ENCODE data around the gene MGLL. TPM values are rescaled to one million over a fixed set of nuclear protein-coding genes. Genes with fewer than 3 reads are reported as not detected.

Gene MGLL
- total and polyA plus RNA-seq, 4 donors, result 67.0 to 182 (median 78.2) TPM

DNA sequence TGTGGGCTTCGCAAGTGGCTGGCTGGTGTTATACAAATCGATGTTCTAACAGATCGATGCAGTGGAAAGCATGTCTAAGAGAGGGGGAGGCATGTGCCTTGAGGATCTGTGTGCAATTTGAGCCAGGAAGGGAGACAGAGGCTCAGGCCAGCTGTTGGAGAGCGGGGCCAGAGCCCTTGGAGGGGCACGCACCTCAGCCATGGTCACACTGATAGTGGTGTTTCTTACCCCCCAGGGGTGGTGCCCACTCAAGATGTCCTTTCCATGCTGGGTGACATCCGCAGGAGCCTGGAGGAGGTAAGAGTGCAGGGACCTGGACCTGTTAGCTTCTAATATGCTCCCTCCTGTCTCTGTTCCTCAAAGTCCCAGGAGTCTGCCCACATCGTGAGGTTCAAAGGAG, 153.4 kb downstream of the MGLL start:
- DNase-seq (no peak), ATAC-seq (ENCODE audit: insufficient read depth, low FRiP score) (no peak)
- Histone ChIP-seq H3K4me1 (ENCODE audit: control insufficient read depth in 5 of 5, insufficient read depth in 5 of 5, low read length in 5 of 5) (peaks cover 0 to 17% (median under 1%) of the 10 kb centered on the region in 5 donors), H3K27ac (ENCODE audit: low read depth in 1 of 2, low read length in 1 of 2) (no peak overlapping the region), H3K9me3 (ENCODE audit: control insufficient read depth in 4 of 4, insufficient read depth in 3 of 4, low read length in 3 of 4) (no peaks in the 10 kb centered on the region), H3K27me3 (ENCODE audit: control insufficient read depth in 3 of 3, insufficient read depth in 3 of 3, low read length in 2 of 3) (no peaks in the 10 kb centered on the region), H3K9ac (ENCODE audit: insufficient read depth in 1 of 2, low read length in 2 of 2) (no peak overlapping the region), H3K36me3 (ENCODE audit: control insufficient read depth in 4 of 4, insufficient read depth in 4 of 4, low read length in 4 of 4) (no peaks in the 10 kb centered on the region), H3K4me3 (no peak overlapping the region)
- TF ChIP-seq, protein P1, sequence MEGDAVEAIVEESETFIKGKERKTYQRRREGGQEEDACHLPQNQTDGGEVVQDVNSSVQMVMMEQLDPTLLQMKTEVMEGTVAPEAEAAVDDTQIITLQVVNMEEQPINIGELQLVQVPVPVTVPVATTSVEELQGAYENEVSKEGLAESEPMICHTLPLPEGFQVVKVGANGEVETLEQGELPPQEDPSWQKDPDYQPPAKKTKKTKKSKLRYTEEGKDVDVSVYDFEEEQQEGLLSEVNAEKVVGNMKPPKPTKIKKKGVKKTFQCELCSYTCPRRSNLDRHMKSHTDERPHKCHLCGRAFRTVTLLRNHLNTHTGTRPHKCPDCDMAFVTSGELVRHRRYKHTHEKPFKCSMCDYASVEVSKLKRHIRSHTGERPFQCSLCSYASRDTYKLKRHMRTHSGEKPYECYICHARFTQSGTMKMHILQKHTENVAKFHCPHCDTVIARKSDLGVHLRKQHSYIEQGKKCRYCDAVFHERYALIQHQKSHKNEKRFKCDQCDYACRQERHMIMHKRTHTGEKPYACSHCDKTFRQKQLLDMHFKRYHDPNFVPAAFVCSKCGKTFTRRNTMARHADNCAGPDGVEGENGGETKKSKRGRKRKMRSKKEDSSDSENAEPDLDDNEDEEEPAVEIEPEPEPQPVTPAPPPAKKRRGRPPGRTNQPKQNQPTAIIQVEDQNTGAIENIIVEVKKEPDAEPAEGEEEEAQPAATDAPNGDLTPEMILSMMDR (IDR thresholded peaks at IDR 0.05; ENCODE audit: control extremely low read depth, extremely low read depth), result no peak
- 96 to 99% methylated on average over 7 of the region's 7 CpGs for WGBS, 2 donors

DNA sequence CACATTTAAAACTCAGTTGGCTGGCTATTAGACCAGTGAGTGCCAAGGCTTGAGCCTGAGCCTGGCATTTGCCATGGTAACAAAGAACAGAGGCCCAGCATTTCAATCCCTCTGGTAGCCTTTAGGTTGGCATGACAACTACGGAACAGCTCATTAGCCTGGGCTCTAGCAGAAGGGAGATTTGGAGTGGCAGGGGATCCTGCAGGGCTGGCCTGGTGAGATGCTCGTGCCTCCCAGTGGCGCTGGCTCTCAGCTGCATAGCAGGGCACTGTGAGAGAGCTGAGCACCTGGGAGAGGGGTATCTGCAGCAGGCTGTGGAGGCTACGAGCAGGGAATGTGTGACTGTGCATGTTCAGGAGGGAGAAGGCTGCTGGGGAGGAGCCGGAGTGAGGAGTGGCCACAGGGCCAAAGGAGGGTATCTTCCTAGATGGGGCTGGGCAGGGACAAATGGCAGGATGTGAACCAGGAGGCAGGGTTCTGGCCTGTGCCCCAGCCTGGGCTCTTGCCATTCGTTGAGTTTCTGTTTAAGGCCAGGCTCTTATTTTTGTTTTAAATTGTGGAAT, 155.1 kb downstream of the MGLL start:
- Histone ChIP-seq H3K36me3 (ENCODE audit: control insufficient read depth in 4 of 4, insufficient read depth in 4 of 4, low read length in 4 of 4) (no peaks in the 10 kb centered on the region), H3K27me3 (ENCODE audit: control insufficient read depth in 3 of 3, insufficient read depth in 3 of 3, low read length in 2 of 3) (no peaks in the 10 kb centered on the region), H3K9me3 (ENCODE audit: control insufficient read depth in 4 of 4, insufficient read depth in 3 of 4, low read length in 3 of 4) (no peaks in the 10 kb centered on the region), H3K4me1 (ENCODE audit: control insufficient read depth in 5 of 5, insufficient read depth in 5 of 5, low read length in 5 of 5) (peaks cover 0 to 7% (median 0%) of the 10 kb centered on the region in 5 donors), H3K27ac (ENCODE audit: low read depth in 1 of 2, low read length in 1 of 2) (no peak overlapping the region), H3K4me3 (no peak overlapping the region), H3K9ac (ENCODE audit: insufficient read depth in 1 of 2, low read length in 2 of 2) (no peak overlapping the region)
- DNase-seq (no peak), ATAC-seq (ENCODE audit: insufficient read depth, low FRiP score) (no peak)
- TF ChIP-seq, protein P1 (IDR thresholded peaks at IDR 0.05; ENCODE audit: control extremely low read depth, extremely low read depth), result no peak
- 88 to 92% methylated on average over 6 of the region's 6 CpGs for WGBS, 2 donors

DNA sequence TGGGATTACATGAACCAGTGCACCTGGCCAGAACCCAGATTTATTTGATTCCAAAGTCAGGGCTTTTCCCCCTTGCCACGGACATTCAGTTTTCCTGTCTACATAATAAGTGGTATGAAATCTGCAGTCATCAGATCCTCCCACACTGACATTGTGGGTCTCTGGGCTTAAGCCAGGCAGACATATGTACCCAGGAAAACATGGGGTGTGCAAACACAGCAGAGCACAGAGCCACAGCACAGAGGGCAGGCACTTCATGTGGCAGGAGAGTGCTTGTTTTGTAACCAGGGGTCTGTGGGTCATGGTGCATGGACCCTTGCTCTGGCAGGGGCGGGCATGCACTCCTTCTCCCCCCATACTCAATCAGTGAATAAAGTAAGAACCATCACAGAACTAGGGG, 155.6 kb downstream of the MGLL start:
- Histone ChIP-seq H3K36me3 (ENCODE audit: control insufficient read depth in 4 of 4, insufficient read depth in 4 of 4, low read length in 4 of 4) (no peaks in the 10 kb centered on the region), H3K27me3 (ENCODE audit: control insufficient read depth in 3 of 3, insufficient read depth in 3 of 3, low read length in 2 of 3) (no peaks in the 10 kb centered on the region), H3K9ac (ENCODE audit: insufficient read depth in 1 of 2, low read length in 2 of 2) (no peak overlapping the region), H3K4me1 (ENCODE audit: control insufficient read depth in 5 of 5, insufficient read depth in 5 of 5, low read length in 5 of 5) (peaks cover 0 to 3% (median 0%) of the 10 kb centered on the region in 5 donors), H3K4me3 (no peak overlapping the region), H3K9me3 (ENCODE audit: control insufficient read depth in 4 of 4, insufficient read depth in 3 of 4, low read length in 3 of 4) (no peaks in the 10 kb centered on the region), H3K27ac (ENCODE audit: low read depth in 1 of 2, low read length in 1 of 2) (no peak overlapping the region)
- TF ChIP-seq, protein P1 (IDR thresholded peaks at IDR 0.05; ENCODE audit: control extremely low read depth, extremely low read depth), result no peak
- DNase-seq, result no peak
- no peak for ATAC-seq (ENCODE audit: insufficient read depth, low FRiP score)
- WGBS, 2 donors, result 86 to 94% methylated on average over 2 of the region's 2 CpGs

DNA sequence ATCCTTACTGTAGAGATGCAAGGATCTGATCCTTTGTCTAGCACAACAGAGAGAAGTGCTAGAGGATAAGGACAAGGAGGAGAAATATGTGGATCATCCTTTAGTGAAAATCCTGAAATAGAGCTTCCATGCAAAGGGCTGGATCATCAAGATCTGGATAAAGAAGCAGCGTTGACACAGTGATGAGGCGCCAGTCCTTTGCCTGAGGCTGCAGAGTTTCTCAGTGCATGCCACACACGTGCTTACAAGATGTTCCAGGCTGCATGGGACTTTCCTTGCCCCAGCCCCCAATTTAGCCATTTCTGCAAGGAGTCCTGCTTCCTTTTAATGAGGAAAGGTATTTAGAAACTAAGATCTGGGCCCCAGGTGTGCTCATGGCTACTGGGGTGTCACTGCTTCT, 156.7 kb downstream of the MGLL start:
- Histone ChIP-seq H3K36me3 (ENCODE audit: control insufficient read depth in 4 of 4, insufficient read depth in 4 of 4, low read length in 4 of 4) (no peaks in the 10 kb centered on the region), H3K27ac (ENCODE audit: low read depth in 1 of 2, low read length in 1 of 2) (no peak overlapping the region), H3K9ac (ENCODE audit: insufficient read depth in 1 of 2, low read length in 2 of 2) (no peak overlapping the region), H3K4me1 (ENCODE audit: control insufficient read depth in 5 of 5, insufficient read depth in 5 of 5, low read length in 5 of 5) (no peaks in the 10 kb centered on the region), H3K4me3 (no peak overlapping the region), H3K9me3 (ENCODE audit: control insufficient read depth in 4 of 4, insufficient read depth in 3 of 4, low read length in 3 of 4) (no peaks in the 10 kb centered on the region), H3K27me3 (ENCODE audit: control insufficient read depth in 3 of 3, insufficient read depth in 3 of 3, low read length in 2 of 3) (no peaks in the 10 kb centered on the region)
- ATAC-seq (ENCODE audit: insufficient read depth, low FRiP score) (no peak), DNase-seq (no peak)
- 93 to 96% methylated on average over 3 of the region's 3 CpGs for WGBS, 2 donors
- TF ChIP-seq, protein P1 (IDR thresholded peaks at IDR 0.05; ENCODE audit: control extremely low read depth, extremely low read depth), result no peak

Measured in lung (tissue), 12 donors.